WI38 (cell line): Measurements from ENCODE around the gene FAM168B.

Source experiments
- H3K4me3 ChIP-seq: 2 replicates; pipeline ENCODE4 v1.5.1; 2011; ENCODE audit warnings: low read depth, mild to moderate bottlenecking, control low read depth, low read length
- TF ChIP-seq, protein P1 (sequence below): IDR thresholded peaks from 2 replicates; pipeline ENCODE4 v1.5.1; 2012; ENCODE audit warnings: low read depth, mild to moderate bottlenecking, control low read depth, low read length

Gene FAM168B

DNA sequence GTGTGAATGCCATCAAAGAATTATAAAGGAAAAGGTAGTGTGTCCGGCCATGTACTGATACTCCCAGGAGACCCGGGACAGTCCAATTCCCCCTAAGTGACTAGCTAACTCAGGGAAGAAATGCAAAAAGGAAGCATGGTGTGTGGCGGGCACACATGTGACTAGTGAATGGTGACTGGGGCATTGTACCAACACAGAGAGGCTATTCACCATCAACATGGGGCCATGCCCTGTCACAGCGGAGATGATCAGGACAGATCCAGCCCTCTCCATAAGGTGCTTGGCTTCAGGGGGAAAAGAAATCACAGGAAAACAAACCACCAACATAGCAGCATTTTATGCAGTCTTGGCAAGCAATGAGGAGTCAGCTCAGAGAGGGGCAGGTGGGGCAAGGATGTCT is 34.3 kb downstream of the FAM168B start:
- TF ChIP-seq, protein P1, sequence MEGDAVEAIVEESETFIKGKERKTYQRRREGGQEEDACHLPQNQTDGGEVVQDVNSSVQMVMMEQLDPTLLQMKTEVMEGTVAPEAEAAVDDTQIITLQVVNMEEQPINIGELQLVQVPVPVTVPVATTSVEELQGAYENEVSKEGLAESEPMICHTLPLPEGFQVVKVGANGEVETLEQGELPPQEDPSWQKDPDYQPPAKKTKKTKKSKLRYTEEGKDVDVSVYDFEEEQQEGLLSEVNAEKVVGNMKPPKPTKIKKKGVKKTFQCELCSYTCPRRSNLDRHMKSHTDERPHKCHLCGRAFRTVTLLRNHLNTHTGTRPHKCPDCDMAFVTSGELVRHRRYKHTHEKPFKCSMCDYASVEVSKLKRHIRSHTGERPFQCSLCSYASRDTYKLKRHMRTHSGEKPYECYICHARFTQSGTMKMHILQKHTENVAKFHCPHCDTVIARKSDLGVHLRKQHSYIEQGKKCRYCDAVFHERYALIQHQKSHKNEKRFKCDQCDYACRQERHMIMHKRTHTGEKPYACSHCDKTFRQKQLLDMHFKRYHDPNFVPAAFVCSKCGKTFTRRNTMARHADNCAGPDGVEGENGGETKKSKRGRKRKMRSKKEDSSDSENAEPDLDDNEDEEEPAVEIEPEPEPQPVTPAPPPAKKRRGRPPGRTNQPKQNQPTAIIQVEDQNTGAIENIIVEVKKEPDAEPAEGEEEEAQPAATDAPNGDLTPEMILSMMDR: no peak
- no peak overlapping the region for H3K4me3 ChIP-seq

DNA sequence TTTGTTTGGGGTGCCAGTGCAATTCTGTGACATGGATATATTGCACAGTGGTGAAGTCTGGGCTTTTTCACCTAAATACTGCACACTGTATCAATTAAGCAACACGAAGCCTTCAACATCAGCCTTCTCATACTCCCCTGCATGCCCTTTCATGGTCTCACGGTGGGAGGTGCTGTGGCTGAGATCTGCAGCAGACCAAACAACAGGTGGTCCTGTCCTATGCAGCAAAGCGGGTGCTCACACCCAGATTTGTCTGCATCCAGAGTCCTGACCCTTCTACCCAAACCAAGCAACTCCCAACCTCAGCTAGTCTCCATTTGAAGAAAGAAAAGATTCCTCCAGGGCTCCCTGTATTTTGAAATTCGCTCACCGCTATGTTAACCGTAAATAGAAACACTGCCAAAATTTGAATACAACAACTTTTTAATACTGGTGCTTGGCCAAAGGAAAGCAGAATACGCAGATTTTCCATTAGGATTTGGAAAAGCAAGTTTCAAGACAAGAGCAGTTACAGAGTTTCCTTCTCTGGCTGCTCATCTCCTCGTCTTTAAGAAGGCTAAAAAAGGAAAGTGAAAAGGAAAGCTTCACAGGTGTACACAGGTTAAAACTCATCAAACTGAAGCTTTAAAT is 34.9 kb downstream of the FAM168B start:
- TF ChIP-seq, protein P1: no peak
- H3K4me3 ChIP-seq: no peak overlapping the region

DNA sequence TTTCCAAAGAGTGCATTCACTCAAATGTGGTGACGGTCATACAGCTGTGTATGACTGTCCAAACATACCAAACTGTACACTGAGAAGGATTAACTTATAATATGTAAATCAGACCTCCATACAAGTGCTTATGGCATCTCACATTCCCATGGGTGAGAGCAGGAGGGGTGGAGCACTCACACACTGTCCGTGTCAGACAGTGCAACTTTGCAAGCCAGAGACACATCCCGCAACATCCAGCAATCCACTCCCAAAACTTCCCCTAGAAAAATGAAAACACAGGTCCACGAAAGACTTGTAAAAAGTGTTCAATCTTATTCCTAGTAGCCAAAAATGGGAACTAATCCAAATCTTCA is 36.4 kb downstream of the FAM168B start:
- no peak overlapping the region for H3K4me3 ChIP-seq
- TF ChIP-seq, protein P1: no peak

DNA sequence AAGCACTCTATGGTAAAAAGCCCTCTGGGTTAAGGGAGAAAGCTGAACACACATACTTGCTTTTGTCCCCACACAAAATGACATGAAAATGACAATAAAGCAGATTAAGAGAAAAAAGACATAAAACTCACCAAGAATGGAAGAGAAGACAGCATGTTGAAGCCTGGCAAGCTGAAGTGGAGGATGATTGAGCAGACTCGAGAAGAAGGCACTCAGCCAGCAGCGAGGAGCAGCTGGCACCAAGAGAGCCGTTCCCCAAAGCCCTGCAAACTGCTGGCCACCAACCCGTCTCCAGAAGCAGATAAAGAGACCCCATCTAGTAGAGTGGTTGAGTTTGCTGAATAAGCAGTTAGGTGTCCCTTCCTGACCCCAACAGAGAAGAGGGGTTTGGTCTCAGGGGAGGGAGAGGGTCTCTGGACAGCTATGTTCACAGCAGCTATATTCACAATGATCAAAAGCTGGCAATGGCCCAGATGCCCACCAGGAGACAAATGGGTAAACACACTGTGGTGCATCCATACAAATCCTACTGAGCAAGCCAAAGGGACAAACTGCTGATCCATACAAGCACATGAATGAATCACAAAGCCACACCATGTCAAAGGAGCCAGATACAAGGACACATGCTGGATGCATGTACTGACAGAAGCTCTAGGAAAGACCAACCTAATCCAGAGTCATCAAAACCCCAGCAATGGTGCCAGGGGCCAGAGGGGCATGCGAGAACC is 36.9 kb downstream of the FAM168B start:
- TF ChIP-seq, protein P1: no peak
- H3K4me3 ChIP-seq: no peak overlapping the region

DNA sequence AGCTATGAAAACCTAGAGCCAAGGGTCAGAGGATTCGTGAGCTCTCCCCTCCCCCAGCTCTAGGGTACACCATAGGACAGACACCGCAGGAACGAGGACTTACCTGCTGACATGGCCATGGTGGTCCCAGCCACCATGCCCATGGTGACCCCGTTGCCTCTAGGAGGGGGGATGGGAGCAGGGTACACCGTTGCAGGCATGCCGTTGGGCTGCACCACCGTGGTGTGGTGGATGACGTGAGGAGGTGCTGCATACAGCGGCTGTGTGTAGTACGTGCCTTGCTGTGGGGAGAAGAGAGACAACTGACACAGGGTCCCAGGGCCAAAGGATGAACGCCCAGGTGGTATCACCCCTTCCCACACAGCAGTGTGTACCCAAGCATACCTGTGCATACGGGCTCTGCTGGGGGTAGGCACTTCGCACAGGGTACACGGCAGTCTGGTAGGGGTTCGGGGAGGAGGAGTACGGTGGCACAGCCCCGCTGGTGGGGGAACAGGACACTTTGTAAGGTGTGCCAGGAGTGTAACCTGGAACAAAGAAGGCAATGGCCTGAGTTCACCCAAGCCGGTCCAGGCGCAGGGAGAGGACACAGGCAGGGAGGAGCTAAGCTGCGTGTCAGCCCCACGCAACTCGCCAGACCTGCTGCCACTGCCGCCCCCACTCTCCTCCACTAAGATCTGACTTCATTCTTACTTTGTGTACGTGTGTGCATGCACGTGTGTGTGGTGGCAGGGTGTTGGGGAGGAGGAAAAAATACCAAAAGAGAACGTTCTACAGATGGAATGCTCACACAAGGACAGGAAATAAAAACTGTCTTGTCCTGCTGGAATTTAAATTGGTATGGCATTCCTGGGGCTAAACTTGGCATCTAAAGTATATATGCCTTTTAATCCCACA is 37.8 kb downstream of the FAM168B start:
- H3K4me3 ChIP-seq: no peak overlapping the region
- TF ChIP-seq, protein P1: no peak

DNA sequence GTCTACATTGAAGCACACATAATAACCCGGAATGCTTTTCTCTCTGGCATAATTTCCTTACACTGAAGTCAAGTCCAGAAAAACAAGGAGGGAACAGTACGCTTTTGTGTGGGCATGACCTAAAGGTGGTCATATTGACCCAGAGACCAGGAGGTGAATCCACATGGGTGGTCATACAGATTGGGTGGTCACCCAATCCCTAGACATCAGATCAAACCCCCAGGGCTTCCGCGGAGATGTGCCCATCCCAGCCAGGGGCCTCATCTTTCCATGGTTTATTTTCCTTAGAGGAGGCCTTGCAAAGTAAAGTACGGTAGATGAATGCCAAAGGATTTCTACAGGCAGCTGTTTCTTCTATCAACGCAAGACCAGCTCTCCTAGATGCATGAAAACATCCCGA is 38.8 kb downstream of the FAM168B start:
- H3K4me3 ChIP-seq: no peak overlapping the region
- TF ChIP-seq, protein P1: no peak
